GM18520 (cell line): ENCODE data around the gene KIAA1217.

Experiments
- ATAC-seq: cut with Tn5 transposase; IDR thresholded peaks from one replicate; pipeline ENCODE4 v1.9.1; 2021; ENCODE audit not compliant: unreplicated experiment

The KIAA1217 gene

DNA sequence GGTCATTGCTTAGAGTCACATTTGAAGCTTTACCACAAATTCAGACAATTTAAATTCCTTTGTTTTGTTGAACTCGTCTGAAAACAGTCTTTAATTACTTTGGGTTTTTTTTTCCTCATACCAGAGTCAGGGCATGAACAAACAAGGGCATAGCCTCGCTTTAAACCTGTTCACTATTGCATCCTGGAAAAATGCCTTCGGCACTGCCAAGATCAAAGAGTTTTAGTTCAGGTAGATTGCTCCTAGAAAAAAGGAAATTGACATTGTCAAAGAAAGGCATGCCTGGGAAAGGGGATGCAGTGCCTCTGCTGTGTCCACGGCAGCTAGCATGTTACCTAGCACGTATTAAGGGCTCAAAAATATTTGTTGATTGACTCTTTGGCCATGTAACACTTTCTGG lies 279.7 kb downstream of the KIAA1217 start:
- no peak for ATAC-seq

DNA sequence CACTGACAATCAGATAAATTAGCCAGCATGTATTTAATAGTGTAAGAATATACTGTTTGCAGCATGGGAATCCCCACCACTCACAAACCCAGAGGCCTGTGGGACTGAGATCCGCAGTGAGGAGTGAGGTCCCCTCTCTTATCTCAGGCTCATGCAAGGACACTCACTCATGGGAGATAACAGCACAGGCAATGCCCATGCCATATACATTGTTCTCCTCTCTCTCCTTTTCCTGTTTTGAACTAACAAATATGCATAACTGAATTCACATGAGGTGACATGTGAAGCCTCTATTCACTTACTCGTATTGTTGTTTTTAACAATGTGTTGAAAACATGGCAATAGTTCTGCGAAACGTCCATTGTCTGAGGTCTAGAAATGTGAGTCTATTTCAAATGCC lies 284.2 kb downstream of the KIAA1217 start:
- ATAC-seq = no peak

- ATAC-seq = no peak
Observed at GRCh38 chr10:24494236-24494635, 285.3 kb downstream of the KIAA1217 start.

DNA sequence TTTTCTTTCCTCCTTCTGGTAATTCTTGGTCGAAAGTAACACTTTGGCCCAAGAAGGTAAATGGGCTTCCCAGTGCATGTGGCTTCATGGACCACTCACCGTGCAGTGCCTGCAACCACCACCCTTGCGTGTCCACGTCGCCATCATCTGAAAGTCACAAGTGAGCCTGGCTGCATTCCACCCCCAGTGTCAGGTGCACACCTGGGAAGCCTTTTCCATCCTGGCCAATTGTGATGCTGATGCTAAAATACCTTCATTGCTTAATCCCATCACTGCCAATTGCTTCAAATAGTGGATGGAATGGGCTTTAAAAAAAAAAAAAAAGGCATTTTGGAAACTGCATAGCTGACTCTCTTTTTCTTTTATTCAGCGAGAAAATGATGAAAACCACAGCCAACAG lies 285.8 kb downstream of the KIAA1217 start:
- no peak for ATAC-seq

DNA sequence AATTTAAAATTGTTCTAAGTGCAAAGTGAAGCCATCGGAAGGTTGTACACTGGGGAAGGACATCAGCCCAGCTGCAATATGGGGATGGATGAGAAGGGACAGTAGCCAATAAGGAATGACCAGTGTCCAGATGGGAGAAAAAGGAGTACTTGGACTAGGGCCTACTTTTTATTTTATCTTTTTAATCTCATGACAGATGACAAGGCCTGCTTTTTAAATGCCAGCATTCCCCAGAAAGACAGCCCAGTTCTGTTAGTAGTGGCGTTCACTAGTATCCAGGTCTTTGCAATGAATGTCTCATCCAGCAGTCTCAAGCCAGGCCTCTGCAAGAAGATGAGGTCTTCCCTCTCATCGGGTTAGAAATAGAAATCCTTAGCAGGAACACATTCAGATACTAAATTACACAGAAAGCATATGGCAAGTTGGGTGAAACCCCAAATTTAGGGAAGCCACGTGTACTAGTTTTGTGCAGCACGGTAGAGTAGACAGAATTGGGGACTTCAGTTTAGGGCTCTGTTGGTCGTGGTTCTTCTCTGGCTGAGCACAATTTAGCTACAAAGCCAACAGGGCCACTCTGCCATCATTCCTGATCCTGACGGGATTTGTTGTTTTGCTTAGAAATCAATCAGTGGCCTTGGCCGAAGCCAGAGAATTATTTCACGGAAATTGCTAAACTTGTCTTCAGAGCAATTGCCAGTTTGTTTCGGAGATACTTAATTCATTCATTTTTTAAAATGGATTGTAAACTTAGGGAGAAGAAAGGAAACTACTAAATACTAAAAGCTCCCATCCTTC lies 286.9 kb downstream of the KIAA1217 start:
- no peak for ATAC-seq

- no peak for ATAC-seq
Observed at GRCh38 chr10:24496906-24497305, 288.0 kb downstream of the KIAA1217 start.

GRCh38 chr10:24501056-24501711 lies 292.2 kb downstream of the KIAA1217 start:
- ATAC-seq = no peak

DNA sequence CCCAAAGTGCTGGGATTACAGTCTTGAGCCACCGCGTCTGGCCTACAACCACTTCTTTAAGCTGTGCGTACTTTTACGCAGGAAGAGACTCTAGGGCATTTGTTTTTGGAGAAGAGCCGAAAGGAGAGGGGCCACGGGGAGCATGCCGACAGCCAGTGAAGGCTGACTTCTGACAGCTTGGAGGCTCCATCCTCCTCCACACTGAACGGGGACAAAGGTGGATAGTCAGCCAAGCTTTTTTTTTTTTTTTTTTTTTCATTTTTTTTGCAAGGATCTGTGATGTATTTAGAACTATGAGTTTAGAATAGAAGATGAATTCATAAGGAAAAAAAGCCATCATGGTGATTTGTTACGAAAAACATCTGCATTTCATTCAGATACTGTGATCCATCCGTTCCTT lies 293.1 kb downstream of the KIAA1217 start:
- no peak for ATAC-seq

DNA sequence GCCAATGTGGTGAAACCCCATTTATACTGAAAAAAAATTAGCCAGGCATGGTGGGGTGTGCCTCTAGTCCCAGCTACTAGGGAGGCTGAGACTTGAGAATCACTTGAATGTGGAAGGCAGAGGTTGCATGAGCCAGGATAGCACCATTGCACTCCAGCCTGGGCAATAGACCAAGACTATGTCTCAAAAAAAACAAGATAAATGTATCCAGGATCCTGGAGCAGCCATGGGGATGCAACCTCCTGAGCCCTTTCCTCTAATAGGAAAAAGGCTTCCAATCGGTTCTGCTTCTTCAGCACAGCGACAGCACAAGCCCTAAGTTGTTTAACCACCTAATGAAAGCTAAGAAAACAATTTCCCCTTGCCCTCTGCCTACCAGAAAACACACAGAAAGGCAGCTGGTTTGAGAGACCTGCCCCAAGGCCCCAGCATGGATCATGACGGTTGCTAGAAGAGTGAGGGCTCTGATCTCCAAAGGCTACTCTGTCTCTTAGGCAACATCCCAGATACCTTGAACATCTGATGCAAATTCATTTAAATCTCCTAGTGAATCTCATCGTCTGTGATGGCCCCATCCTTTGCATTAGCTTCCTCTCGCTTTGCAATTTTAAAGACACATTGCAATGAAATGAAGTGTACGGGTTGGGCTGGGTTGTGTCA lies 294.0 kb downstream of the KIAA1217 start:
- ATAC-seq = no peak

GRCh38 chr10:24503461-24504320 lies 294.8 kb downstream of the KIAA1217 start:
- peak; percentile 45 for ATAC-seq

DNA sequence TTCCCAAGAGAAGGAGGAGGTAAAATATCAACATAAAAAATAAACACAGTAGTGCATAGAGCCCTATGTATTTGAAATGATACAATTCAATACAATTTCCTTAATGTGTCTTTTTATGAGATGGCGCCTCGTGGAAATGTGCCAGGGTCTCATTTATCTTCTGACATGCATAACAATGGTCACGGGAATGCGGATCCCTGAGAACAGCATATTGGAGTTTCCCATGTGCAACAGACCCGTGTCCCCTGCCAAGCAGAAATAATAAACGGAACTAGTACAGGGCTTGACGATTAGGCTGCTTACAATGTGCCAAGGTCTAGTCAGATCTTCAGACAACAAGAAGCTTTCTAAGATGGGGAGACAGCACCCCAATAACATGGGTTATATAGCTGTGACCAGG lies 296.8 kb downstream of the KIAA1217 start:
- ATAC-seq = no peak

- ATAC-seq = no peak
Observed at GRCh38 chr10:24513155-24513554, 304.2 kb downstream of the KIAA1217 start.

DNA sequence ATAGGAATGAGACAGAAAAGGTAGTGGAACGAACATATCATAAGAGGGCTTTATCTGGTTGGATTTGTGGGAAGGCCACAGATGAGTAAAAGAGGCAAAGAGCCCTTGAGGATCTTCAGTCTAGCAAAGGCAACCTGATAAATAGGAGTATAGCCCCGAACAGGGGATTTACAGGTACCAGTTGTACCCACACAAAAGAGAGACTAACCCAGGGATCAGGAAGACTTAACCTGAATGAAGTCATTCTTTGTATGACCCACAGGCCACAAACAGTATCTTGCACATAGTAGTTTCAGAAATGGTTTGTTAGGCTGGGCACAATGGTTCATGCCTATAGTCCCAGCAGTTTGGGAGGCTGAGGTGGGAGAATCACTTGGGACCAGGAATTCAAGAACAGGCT lies 306.5 kb downstream of the KIAA1217 start:
- no peak for ATAC-seq

GRCh38 chr10:24518411-24518810 lies 309.5 kb downstream of the KIAA1217 start:
- ATAC-seq = no peak

DNA sequence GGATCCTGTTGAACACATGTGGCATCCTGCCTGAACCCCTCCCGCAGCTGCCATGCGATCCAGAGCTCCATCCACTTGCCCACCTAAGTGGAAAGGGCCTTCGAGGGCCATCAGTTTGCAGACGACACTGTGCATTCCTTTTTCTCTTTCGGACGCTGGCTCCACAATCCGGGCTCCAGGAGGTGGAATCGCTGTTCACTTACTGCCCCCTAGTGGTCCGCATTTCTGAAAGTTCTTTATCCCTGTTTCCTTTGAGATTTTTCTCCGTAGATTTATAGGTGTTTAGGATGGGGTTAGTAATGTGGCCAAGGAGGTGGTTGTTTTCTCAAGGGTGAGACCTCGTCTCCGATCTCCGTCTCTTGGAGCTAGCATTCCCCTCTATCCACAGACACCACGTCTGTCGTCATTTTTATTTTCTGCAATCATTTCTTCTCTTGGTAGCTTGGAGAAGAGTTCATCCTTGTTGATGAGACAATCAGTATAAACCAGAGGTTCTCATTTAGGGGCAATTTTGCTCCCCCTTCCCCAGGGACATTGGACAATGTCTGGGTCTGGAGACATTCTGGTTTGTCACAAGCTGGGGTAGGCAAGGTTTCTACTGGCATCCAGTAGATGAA lies 310.2 kb downstream of the KIAA1217 start:
- ATAC-seq = no peak

DNA sequence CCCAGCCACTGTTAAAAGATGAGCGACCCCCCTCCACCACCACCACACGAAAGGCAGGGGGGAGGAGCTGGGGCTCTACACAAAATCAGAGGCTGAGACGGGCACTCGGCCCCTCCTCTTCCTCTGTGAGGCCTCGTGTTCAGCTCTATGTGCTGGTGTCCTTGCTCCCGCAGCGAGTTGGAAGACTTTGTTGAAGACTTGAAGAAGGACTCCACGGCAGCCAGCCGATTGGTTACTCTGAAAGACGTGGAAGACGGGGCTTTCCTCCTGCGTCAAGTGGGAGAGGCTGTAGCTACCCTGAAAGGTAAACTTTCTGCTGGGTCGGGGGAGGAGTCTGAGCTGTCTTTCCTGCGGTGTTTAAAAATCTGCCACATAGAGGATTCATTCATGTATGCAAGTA lies 311.0 kb downstream of the KIAA1217 start:
- ATAC-seq = no peak

GRCh38 chr10:24524314-24524713 lies 315.4 kb downstream of the KIAA1217 start:
- no peak for ATAC-seq

GRCh38 chr10:24526085-24526649 lies 317.2 kb downstream of the KIAA1217 start:
- ATAC-seq = no peak

DNA sequence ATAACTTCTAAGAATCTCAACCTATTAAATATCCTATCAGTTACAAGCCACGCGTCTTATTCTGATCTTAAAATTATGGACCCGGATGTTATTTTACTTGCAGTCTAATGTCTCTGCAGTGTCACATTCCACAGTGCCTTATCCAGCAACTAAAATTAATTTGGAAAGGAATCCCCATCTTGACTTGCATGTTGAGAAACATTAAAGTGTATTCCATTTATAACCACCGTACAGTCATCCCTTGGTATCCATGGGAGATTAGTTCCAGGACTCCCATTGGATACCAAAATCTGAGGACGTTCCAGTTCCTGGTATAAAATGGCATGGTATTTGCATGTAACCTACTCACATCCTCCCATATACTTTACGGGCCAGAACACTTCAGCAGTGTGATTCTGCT lies 320.0 kb downstream of the KIAA1217 start:
- no peak for ATAC-seq

- no peak for ATAC-seq
Observed at GRCh38 chr10:24531439-24531838, 322.5 kb downstream of the KIAA1217 start.
